Prostate gland (tissue), 2 donors: Measurements from ENCODE around the gene ADGRD1.

Source experiments
- CTCF ChIP-seq, 4 experiments: fragments of 200-600 bp in 2 of 4; fragments of 450-650 bp in 2 of 4; sonication (generic) in 2 of 4; IDR thresholded peaks; 1 replicate in 3 of 4; 2 replicates in 1 of 4; pipeline ENCODE4 v1.5.1; 2016 to 2019; ENCODE audit warnings: antibody characterized with exemption in 4 of 4, mild to moderate bottlenecking in 2 of 4, moderate library complexity in 2 of 4
- POLR2A ChIP-seq: fragments of 450-650 bp; IDR thresholded peaks from one replicate; pipeline ENCODE4 v1.6.1; 2016; ENCODE audit warnings: antibody characterized with exemption, mild to moderate bottlenecking

- TF ChIP-seq CTCF (IDR thresholded peaks at IDR 0.05) (no peak), POLR2A (no peak)
Observed at GRCh38 chr12:131040491-131040890, 86.8 kb downstream of the ADGRD1 start.
